DOHH2 (cell line): ENCODE measurements around the gene PLAAT4.

Source experiments
- H3F3A ChIP-seq: fragments of 200-600 bp; sonication (generic), shearing (Covaris generic); 2 replicates; pipeline ENCODE4 v1.6.0; 2016; ENCODE audit warnings: antibody characterized with exemption, mild to moderate bottlenecking; ENCODE audit not compliant: control insufficient read depth, insufficient read depth
- H3K27ac ChIP-seq: fragments of 200-600 bp; sonication (generic); 2 replicates; pipeline ENCODE4 v1.5.1; 2014; ENCODE audit warnings: low read depth, mild to moderate bottlenecking, low read length, moderate library complexity
- H3K27me3 ChIP-seq: fragments of 200-600 bp; sonication (generic); 2 replicates; pipeline ENCODE4 v1.6.1; 2014; ENCODE audit warnings: mild to moderate bottlenecking, low read length, mixed read lengths; ENCODE audit not compliant: control insufficient read depth
- H3K36me3 ChIP-seq: fragments of 200-600 bp; sonication (generic); 2 replicates; pipeline ENCODE4 v1.6.1; 2014; ENCODE audit warnings: mild to moderate bottlenecking, low read length, moderate library complexity, mixed read lengths; ENCODE audit not compliant: control insufficient read depth
- H3K4me1 ChIP-seq: fragments of 200-600 bp; sonication (generic); 2 replicates; pipeline ENCODE4 v1.6.1; 2014; ENCODE audit warnings: mild to moderate bottlenecking, low read length, mixed read lengths; ENCODE audit not compliant: control insufficient read depth
- H3K4me2 ChIP-seq: fragments of 200-600 bp; sonication (generic); 2 replicates; pipeline ENCODE4 v1.6.0; 2014; ENCODE audit warnings: mild to moderate bottlenecking, low read length, moderate library complexity
- H3K4me3 ChIP-seq: fragments of 200-600 bp; sonication (generic); 2 replicates; pipeline ENCODE4 v1.5.1; 2014; ENCODE audit warnings: mild to moderate bottlenecking, low read length, mixed read lengths
- H3K79me2 ChIP-seq: fragments of 200-600 bp; sonication (generic); 2 replicates; pipeline ENCODE4 v1.6.1; 2014; ENCODE audit warnings: mild to moderate bottlenecking, low read length, mixed read lengths; ENCODE audit not compliant: control insufficient read depth
- H3K9me2 ChIP-seq: fragments of 200-600 bp; sonication (generic); replicated peaks from 2 replicates; pipeline ENCODE4 v1.6.1; 2014; ENCODE audit warnings: mild to moderate bottlenecking, low read length, mixed read lengths; ENCODE audit not compliant: control insufficient read depth
- H3K9me3 ChIP-seq: fragments of 200-600 bp; sonication (generic); 2 replicates; pipeline ENCODE4 v1.6.1; 2014; ENCODE audit warnings: antibody characterized with exemption, low read length, mixed read lengths; ENCODE audit not compliant: control insufficient read depth, insufficient read depth
- H4K20me1 ChIP-seq: fragments of 200-600 bp; sonication (generic); 2 replicates; pipeline ENCODE4 v1.6.0; 2014; ENCODE audit warnings: low read depth, mild to moderate bottlenecking, antibody characterized with exemption, low read length, moderate library complexity; ENCODE audit not compliant: control insufficient read depth, insufficient read depth
- CTCF ChIP-seq: fragments of 200-600 bp; sonication (generic); IDR thresholded peaks from one replicate; pipeline ENCODE4 v1.5.1; 2014; ENCODE audit warnings: antibody characterized with exemption, mild to moderate bottlenecking, low read depth, low read length; ENCODE audit not compliant: poor library complexity, severe bottlenecking
- EZH2phosphoT487 ChIP-seq: fragments of 200-600 bp; sonication (generic); IDR thresholded peaks from 2 replicates; pipeline ENCODE4 v1.6.1; 2017; ENCODE audit warnings: borderline replicate concordance, mild to moderate bottlenecking, antibody characterized with exemption, low read length, moderate library complexity, mixed read lengths

The PLAAT4 gene

GRCh38 chr11:63583357-63583677 is 46.7 kb downstream of the PLAAT4 start:
- Histone ChIP-seq H4K20me1 (no peaks in the 10 kb centered on the region), H3K9me2 (no peaks in the 10 kb centered on the region), H3K27me3 (no peaks in the 10 kb centered on the region), H3K4me3 (no peak overlapping the region), H3K27ac (no peak overlapping the region), H3F3A (no peaks in the 10 kb centered on the region), H3K4me1 (no peaks in the 10 kb centered on the region), H3K4me2 (no peak overlapping the region), H3K9me3 (peaks cover 14% of the 10 kb centered on the region; the same call in 1 of the 2 replicates), H3K36me3 (no peaks in the 10 kb centered on the region), H3K79me2 (no peaks in the 10 kb centered on the region)
- TF ChIP-seq EZH2phosphoT487: no peak
- TF ChIP-seq CTCF: no peak

- no peaks in the 10 kb centered on the region for H3K36me3 ChIP-seq
Measured at GRCh38 chr11:63586451-63587166, 50.0 kb downstream of the PLAAT4 start.

GRCh38 chr11:63589000-63589399 is 52.4 kb downstream of the PLAAT4 start:
- Histone ChIP-seq H3K9me2 (no peaks in the 10 kb centered on the region), H3K27ac (no peak overlapping the region), H3K9me3 (no peaks in the 10 kb centered on the region), H4K20me1 (no peaks in the 10 kb centered on the region), H3K4me2 (no peak overlapping the region), H3K79me2 (no peaks in the 10 kb centered on the region), H3K36me3 (no peaks in the 10 kb centered on the region), H3F3A (no peaks in the 10 kb centered on the region), H3K4me1 (no peaks in the 10 kb centered on the region), H3K27me3 (no peaks in the 10 kb centered on the region), H3K4me3 (no peak overlapping the region)
- TF ChIP-seq CTCF: no peak
- TF ChIP-seq EZH2phosphoT487: no peak

More at GRCh38 chr11:63586451-63587166, 50.0 kb downstream of the PLAAT4 start:
- Histone ChIP-seq H3K4me3 (no peak overlapping the region), H3K27me3 (no peaks in the 10 kb centered on the region), H4K20me1 (no peaks in the 10 kb centered on the region), H3K4me1 (no peaks in the 10 kb centered on the region), H3K9me2 (no peaks in the 10 kb centered on the region), H3K79me2 (no peaks in the 10 kb centered on the region), H3K27ac (no peak overlapping the region), H3F3A (no peaks in the 10 kb centered on the region), H3K9me3 (peaks cover 6% of the 10 kb centered on the region; the same call in 1 of the 2 replicates), H3K4me2 (no peak overlapping the region)
- TF ChIP-seq CTCF (no peak), EZH2phosphoT487 (no peak)
